Measurements from ENCODE around the gene NDUFAB1. TPM values are rescaled to one million over a fixed set of nuclear protein-coding genes. Genes with fewer than 3 reads are reported as not detected.
"Not testable (repeated sequence)": the region's sequence is repeated elsewhere in the genome, so short reads cannot be mapped to it uniquely, and the experiment has no call there.

The NDUFAB1 gene
- total and polyA plus RNA-seq, 3 donors from 2014 or later, result 65.4 to 115 (median 79.5) TPM

DNA sequence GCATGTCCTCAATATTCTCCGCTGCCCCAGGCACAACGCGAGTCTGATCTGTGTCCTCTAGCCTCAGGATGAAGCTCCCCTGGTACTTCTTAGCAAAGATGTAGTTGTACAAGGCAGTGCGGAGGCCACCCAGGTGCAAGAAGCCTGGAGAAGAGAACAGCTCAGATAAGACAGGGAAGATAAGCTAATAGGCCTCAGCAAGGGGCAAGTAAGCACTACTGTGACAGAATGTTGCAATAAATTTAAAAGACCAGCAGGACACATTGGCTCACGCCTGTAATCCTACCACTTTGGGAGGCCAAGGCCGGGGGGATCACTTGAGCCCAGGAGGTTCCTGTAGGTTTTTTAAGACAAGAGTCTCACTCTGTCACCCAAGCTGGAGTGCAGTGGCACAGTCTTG is 44.0 kb downstream of the NDUFAB1 start:
- Histone ChIP-seq H3K4me3 (no peak overlapping the region), H3K27me3 (no peaks in the 10 kb centered on the region), H3K9me3 (no peaks in the 10 kb centered on the region), H3K36me3 (ENCODE audit: low read depth, missing control alignments) (no peaks in the 10 kb centered on the region), H3K4me1 (peaks cover 5% of the 10 kb centered on the region), H3K27ac (no peak overlapping the region)
- TF ChIP-seq POLR2A (IDR thresholded peaks at IDR 0.05), result no peak
- TF ChIP-seq CTCF (IDR thresholded peaks at IDR 0.05), result no peak
- no peak for DNase-seq
- 57 to 72% methylated on average over 6 of the region's 6 CpGs for WGBS, 2 donors
- intact Hi-C loops (cut with DNase I; ENCODE audit: low total_unique reads), result no loop called here

- intact Hi-C loops (cut with DNase I; ENCODE audit: low total_unique reads), result no loop called here
- TF ChIP-seq CTCF (IDR thresholded peaks at IDR 0.05), result no peak
- no peak for TF ChIP-seq POLR2A (IDR thresholded peaks at IDR 0.05)
- 94 to 99% methylated on average over 5 of the region's 5 CpGs for WGBS, 2 donors
- Histone ChIP-seq H3K27me3 (no peaks in the 10 kb centered on the region), H3K9me3 (no peaks in the 10 kb centered on the region), H3K4me3 (no peak overlapping the region), H3K36me3 (ENCODE audit: low read depth, missing control alignments) (no peaks in the 10 kb centered on the region), H3K4me1 (no peaks in the 10 kb centered on the region), H3K27ac (no peak overlapping the region)
- DNase-seq, result no peak
These were observed 46.2 kb downstream of the NDUFAB1 start for GRCh38 chr16:23549938-23550337.

GRCh38 chr16:23544436-23544835 is 51.7 kb downstream of the NDUFAB1 start:
- no peaks in the 10 kb centered on the region for H3K9me3 ChIP-seq
- intact Hi-C loops (cut with DNase I; ENCODE audit: low total_unique reads), result no loop called here
- H3K36me3 ChIP-seq (ENCODE audit: low read depth, missing control alignments), result no peaks in the 10 kb centered on the region
- TF ChIP-seq POLR2A (IDR thresholded peaks at IDR 0.05), result no peak
- TF ChIP-seq CTCF (IDR thresholded peaks at IDR 0.05), result no peak
- no peaks in the 10 kb centered on the region for H3K27me3 ChIP-seq
- H3K4me3 ChIP-seq, result no peak overlapping the region
- no peak for DNase-seq
- no peaks in the 10 kb centered on the region for H3K4me1 ChIP-seq
- 94% methylated on average over 7 to 14 of the region's 14 CpGs for WGBS, 2 donors
- no peak overlapping the region for H3K27ac ChIP-seq

GRCh38 chr16:23540817-23541178 is 55.3 kb downstream of the NDUFAB1 start:
- H3K27ac ChIP-seq; H3K27me3 ChIP-seq; DNase-seq; H3K4me1 ChIP-seq; H3K36me3 ChIP-seq (ENCODE audit: low read depth, missing control alignments); intact Hi-C loops (cut with DNase I; ENCODE audit: low total_unique reads); H3K4me3 ChIP-seq; H3K9me3 ChIP-seq: not testable (repeated sequence)
- WGBS, 2 donors, result 92 to 99% methylated on average over 3 of the region's 3 CpGs

DNA sequence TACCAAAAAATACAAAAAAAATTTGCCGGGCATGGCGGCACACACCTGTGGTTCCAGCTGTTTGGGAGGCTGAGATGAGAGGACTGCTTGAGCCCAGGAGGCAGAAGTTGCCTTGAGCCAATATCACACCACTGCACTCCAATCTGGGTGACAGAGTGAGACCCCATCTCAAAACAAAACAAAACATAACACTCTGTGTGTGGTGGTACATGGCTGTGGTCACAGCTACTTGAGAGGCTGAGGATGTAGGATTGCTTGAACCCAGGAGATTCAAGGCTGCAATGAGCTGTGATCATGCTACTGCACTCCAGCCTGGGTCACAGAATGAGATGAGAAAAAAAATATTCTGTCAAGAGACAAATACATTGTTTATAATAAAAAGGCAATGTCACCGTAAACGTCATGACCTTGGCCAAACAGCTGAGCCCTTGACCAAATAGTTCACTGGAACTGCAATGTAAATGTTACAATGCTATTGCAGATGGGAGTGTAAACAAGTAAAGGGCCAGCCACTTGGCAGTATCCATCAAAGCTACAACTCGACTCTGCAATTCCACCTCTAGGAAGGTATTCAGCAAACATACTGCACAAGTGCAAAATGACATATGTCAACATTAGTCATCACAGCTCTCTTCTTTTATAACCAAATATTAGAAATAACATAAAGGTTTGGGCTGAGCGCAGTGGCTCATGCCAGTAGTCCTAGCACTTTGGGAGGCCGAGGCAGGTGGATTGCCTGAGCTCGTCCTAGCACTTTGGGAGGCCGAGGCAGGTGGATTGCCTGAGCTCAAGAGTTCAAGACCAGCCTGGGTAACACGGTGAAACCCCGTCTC is 55.9 kb downstream of the NDUFAB1 start:
- 86 to 91% methylated on average over 11 of the region's 11 CpGs for WGBS, 2 donors

More for the DNA sequence above, 55.9 kb downstream of the NDUFAB1 start:
- TF ChIP-seq POLR2A (IDR thresholded peaks at IDR 0.05) (no peak), CTCF (IDR thresholded peaks at IDR 0.05) (no peak)
- intact Hi-C loops (cut with DNase I; ENCODE audit: low total_unique reads), result no loop called here
- Histone ChIP-seq H3K4me3 (no peak overlapping the region), H3K27ac (no peak overlapping the region), H3K9me3 (no peaks in the 10 kb centered on the region), H3K4me1 (no peaks in the 10 kb centered on the region), H3K27me3 (no peaks in the 10 kb centered on the region), H3K36me3 (ENCODE audit: low read depth, missing control alignments) (no peaks in the 10 kb centered on the region)
- DNase-seq, result no peak
